ENCODE measurements around the gene SLC24A4. TPM values are rescaled to one million over a fixed set of nuclear protein-coding genes. Genes with fewer than 3 reads are reported as not detected.
A peak's percentile ranks its signal among the peaks of the same experiment; 100 is the strongest.

The SLC24A4 gene
- total RNA-seq, 1 donor from 2014 or later: not detected

DNA sequence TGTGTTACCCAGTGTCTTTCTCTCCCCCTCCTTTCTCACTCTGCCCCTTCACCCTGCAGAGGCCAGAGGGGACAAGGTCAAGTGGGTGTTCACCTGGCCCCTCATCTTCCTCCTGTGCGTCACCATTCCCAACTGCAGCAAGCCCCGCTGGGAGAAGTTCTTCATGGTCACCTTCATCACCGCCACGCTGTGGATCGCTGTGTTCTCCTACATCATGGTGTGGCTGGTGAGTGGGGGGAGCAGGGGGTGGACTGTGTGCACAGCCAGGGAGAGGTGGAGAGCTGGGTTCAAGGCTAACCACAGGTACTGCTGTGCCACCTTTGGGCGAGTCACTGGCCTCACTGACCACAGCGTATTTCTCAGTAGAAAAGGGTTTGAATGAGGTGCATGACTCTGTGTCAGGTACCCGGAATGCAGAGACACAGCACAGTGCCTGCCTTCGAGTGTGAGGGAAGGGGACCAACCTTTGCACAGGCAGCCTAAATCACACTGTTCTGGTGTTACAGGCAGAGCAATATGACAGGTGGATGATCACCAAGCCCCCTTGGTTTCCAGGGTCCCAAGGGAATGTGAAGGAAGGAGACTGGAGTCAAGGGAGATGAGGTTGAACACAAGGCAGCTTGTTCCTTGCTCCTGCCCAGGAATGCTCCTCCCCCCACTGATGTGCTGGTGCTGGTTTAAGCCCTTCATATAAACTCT, 159.8 kb downstream of the SLC24A4 start:
- Mint-ChIP-seq H3K4me1 (ENCODE audit: unreplicated experiment) (peaks cover 18% of the 10 kb centered on the region), H3K9me3 (ENCODE audit: unreplicated experiment) (peaks cover 7% of the 10 kb centered on the region), H3K4me3 (ENCODE audit: unreplicated experiment) (no peak overlapping the region), H3K36me3 (ENCODE audit: unreplicated experiment) (no peaks in the 10 kb centered on the region), H3K27me3 (ENCODE audit: unreplicated experiment) (peaks cover 12% of the 10 kb centered on the region), H3K27ac (ENCODE audit: unreplicated experiment) (no peak overlapping the region)
- TF ChIP-seq, protein P1, sequence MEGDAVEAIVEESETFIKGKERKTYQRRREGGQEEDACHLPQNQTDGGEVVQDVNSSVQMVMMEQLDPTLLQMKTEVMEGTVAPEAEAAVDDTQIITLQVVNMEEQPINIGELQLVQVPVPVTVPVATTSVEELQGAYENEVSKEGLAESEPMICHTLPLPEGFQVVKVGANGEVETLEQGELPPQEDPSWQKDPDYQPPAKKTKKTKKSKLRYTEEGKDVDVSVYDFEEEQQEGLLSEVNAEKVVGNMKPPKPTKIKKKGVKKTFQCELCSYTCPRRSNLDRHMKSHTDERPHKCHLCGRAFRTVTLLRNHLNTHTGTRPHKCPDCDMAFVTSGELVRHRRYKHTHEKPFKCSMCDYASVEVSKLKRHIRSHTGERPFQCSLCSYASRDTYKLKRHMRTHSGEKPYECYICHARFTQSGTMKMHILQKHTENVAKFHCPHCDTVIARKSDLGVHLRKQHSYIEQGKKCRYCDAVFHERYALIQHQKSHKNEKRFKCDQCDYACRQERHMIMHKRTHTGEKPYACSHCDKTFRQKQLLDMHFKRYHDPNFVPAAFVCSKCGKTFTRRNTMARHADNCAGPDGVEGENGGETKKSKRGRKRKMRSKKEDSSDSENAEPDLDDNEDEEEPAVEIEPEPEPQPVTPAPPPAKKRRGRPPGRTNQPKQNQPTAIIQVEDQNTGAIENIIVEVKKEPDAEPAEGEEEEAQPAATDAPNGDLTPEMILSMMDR (IDR thresholded peaks at IDR 0.05): no peak
- DNase-seq (ENCODE audit: extremely low spot score, unreplicated experiment): peak; percentile 72

DNA sequence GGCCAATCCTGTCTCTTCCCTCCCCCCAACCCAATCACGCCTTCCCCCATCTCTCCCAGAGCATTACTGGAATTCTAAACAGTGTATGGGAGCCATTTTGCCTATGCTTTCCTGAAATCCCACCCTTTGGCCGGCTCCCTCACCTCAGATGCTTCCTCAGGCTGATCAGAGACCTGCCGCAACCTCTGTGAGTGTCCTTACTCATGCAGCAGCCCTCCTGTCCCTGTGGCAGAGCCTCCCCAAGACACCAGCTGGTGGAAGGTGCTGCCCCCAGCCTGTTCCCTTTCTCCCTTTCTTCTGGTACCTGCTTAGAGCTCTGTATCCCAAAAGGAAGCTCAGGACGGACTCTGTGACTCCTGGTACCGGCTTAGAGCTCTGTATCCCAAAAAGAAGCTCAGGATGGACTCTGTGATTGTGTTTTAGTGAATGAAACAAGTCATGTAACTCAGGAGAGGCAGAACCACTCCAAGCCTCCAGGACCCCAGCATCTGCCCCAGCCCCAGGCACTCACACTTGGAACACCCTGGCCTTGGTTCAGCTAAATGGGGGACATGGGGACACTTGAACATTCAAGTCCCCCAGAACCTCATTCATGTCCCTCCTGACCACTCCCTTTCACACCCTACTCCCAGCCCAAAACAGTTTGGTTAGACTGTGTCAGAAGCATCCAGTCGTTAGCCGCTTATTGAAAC, 161.3 kb downstream of the SLC24A4 start:
- no peaks in the 10 kb centered on the region for H3K9me3 Mint-ChIP-seq (ENCODE audit: unreplicated experiment)
- TF ChIP-seq, protein P1 (IDR thresholded peaks at IDR 0.05): no peak
- peaks cover 20% of the 10 kb centered on the region for H3K4me1 Mint-ChIP-seq (ENCODE audit: unreplicated experiment)
- no peak overlapping the region for H3K27ac Mint-ChIP-seq (ENCODE audit: unreplicated experiment)
- DNase-seq (ENCODE audit: extremely low spot score, unreplicated experiment): peak; percentile 67
- no peaks in the 10 kb centered on the region for H3K36me3 Mint-ChIP-seq (ENCODE audit: unreplicated experiment)
- no peak overlapping the region for H3K4me3 Mint-ChIP-seq (ENCODE audit: unreplicated experiment)
- H3K27me3 Mint-ChIP-seq (ENCODE audit: unreplicated experiment): peaks cover 5% of the 10 kb centered on the region

DNA sequence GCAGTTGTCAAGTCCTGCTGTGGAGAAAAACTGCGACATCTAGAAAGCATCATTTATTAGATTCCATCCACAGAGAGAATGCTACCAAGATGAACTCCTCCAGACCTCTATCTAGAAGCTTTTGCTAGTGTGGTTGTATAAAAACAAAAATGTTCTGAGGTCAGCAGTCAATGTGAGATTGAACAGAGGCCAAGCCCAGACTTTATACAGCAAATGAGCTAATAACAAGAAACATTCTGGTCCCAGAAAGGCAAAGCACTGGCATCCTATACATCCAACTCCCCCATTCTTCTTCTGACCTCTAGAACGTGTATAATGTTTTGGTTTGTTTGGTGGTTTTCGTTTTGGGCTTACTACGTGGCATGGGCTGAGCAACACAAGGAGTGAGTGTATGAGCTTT, 163.9 kb downstream of the SLC24A4 start:
- H3K27me3 Mint-ChIP-seq (ENCODE audit: unreplicated experiment): no peaks in the 10 kb centered on the region
- TF ChIP-seq, protein P1 (IDR thresholded peaks at IDR 0.05): no peak
- H3K9me3 Mint-ChIP-seq (ENCODE audit: unreplicated experiment): no peaks in the 10 kb centered on the region
- peaks cover 14% of the 10 kb centered on the region for H3K4me1 Mint-ChIP-seq (ENCODE audit: unreplicated experiment)
- H3K27ac Mint-ChIP-seq (ENCODE audit: unreplicated experiment): peak overlapping the region; percentile 39
- peak; percentile 11 for DNase-seq (ENCODE audit: extremely low spot score, unreplicated experiment)
- H3K4me3 Mint-ChIP-seq (ENCODE audit: unreplicated experiment): no peak overlapping the region
- H3K36me3 Mint-ChIP-seq (ENCODE audit: unreplicated experiment): no peaks in the 10 kb centered on the region

DNA sequence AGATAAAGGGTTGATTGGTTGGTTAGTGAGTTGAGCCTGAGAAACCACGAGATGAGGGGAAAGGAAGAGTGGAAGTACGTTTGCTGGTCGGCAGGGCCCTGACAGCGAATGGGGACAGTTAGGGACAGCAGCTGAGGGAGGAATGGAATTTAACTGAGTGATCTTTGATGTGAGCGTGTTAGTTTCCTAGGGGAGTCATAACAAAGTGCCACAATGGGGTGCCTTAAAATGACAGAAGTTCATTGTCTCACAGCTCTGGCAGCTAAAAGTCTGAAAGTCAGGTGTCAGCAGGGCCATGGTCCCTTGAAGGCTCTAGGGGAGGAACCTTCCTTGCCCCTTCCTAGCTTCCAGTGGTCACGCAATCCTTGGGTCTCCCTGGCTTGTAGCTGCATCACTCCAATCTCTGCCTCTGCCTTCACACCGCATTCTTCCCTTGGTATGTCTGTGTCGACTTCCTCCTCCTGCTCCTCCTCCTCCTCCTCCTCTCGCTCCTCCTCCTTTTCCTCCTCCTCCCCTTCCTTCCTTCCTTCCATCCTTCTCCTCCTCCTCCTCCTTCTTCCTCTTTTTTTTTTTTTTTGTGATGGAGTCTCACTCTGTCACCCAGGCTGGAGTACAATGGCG, 164.7 kb downstream of the SLC24A4 start:
- TF ChIP-seq, protein P1 (IDR thresholded peaks at IDR 0.05): no peak
- Mint-ChIP-seq H3K27me3 (ENCODE audit: unreplicated experiment) (no peaks in the 10 kb centered on the region), H3K36me3 (ENCODE audit: unreplicated experiment) (no peaks in the 10 kb centered on the region), H3K9me3 (ENCODE audit: unreplicated experiment) (no peaks in the 10 kb centered on the region), H3K4me3 (ENCODE audit: unreplicated experiment) (no peak overlapping the region), H3K27ac (ENCODE audit: unreplicated experiment) (peak overlapping the region; percentile 39), H3K4me1 (ENCODE audit: unreplicated experiment) (peaks cover 10% of the 10 kb centered on the region)
- peak; percentile 57 for DNase-seq (ENCODE audit: extremely low spot score, unreplicated experiment)
